Uterus (tissue), 4 donors: ENCODE measurements around the gene PSMA5. TPM values are rescaled to one million over a fixed set of nuclear protein-coding genes. Genes with fewer than 3 reads are reported as not detected.
A peak's percentile ranks its signal among the peaks of the same experiment; 100 is the strongest.

ENCODE experiments used
- DNase-seq, 2 donors: peaks; one replicate each; pipeline ENCODE4 v3.0.0-alpha.2; 2019 to 2020
- H3K27ac ChIP-seq, 2 donors: fragments of 200-600 bp; sonication (generic); 1 replicate in 1 of 2; 2 replicates in 1 of 2; pipeline ENCODE4 v1.5.1; 2016 to 2018
- H3K27me3 ChIP-seq, 2 donors: fragments of 200-600 bp; sonication (generic); one replicate each; pipeline ENCODE4 v1.5.1; 2018 to 2019; ENCODE audit warnings: control low read depth in 1 of 2
- H3K36me3 ChIP-seq, 2 donors: fragments of 200-600 bp; sonication (generic); one replicate each; pipeline ENCODE4 v1.5.1; 2019; ENCODE audit warnings: control low read depth in 1 of 2
- H3K4me1 ChIP-seq, 2 donors: fragments of 200-600 bp; sonication (generic); one replicate each; pipeline ENCODE4 v1.5.1; 2018 to 2019; ENCODE audit warnings: control low read depth in 1 of 2
- H3K4me3 ChIP-seq, 2 donors: fragments of 200-600 bp; sonication (generic); 1 replicate in 1 of 2; 2 replicates in 1 of 2; pipeline ENCODE4 v1.5.1; 2018 to 2019; ENCODE audit warnings: mild to moderate bottlenecking in 1 of 2
- H3K9me3 ChIP-seq, 2 donors: fragments of 200-600 bp; sonication (generic); one replicate each; pipeline ENCODE4 v1.5.1; 2019; ENCODE audit warnings: control low read depth in 1 of 2
- CTCF ChIP-seq, 4 experiments: fragments of 200-600 bp in 2 of 4; fragments of 450-650 bp in 2 of 4; sonication (generic) in 2 of 4; IDR thresholded peaks; one replicate each; pipeline ENCODE4 v1.5.1; 2016 to 2019; ENCODE audit warnings: antibody characterized with exemption in 4 of 4, mild to moderate bottlenecking in 2 of 4, moderate library complexity in 1 of 4
- POLR2A ChIP-seq, 2 donors: fragments of 450-650 bp; IDR thresholded peaks; one replicate each; pipeline ENCODE4 v1.6.1; 2016; ENCODE audit warnings: antibody characterized with exemption in 2 of 2, mild to moderate bottlenecking in 1 of 2, moderate library complexity in 1 of 2
- intact Hi-C: fragments of 100-400 bp; cut with DNase I; formaldehyde crosslinking; loops from one replicate; pipeline ENCODE4 v1.15.1; 2023; ENCODE audit warnings: low total_unique reads
- total RNA-seq, 4 donors: library from RNA; depleted of rRNA in 3 of 4; stranded (reverse); fragments of >200 nt in 3 of 4; gene quantifications; one replicate each; pipeline versions ENCODE4 v1.1.0 to v1.2.4, GENCODE V29; 2014 to 2023
- donor health status: DM: yes; HTN: yes; CAD: no.

The PSMA5 gene
- total RNA-seq, 4 donors from 2014 or later: 12.6 to 65.8 (median 40.7) TPM

- DNase-seq: no peak
- TF ChIP-seq CTCF (IDR thresholded peaks at IDR 0.05): no peak
- TF ChIP-seq POLR2A (IDR thresholded peaks at IDR 0.05): no peak
Measured at GRCh38 chr1:109433322-109433721, 7.1 kb upstream of the PSMA5 start.

GRCh38 chr1:109432336-109432735 is 6.1 kb upstream of the PSMA5 start:
- Histone ChIP-seq H3K9me3 (no peaks in the 10 kb centered on the region), H3K27ac (no peak overlapping the region), H3K4me3 (no peak overlapping the region), H3K27me3 (no peaks in the 10 kb centered on the region), H3K36me3 (no peaks in the 10 kb centered on the region), H3K4me1 (no peaks in the 10 kb centered on the region)
- TF ChIP-seq POLR2A (IDR thresholded peaks at IDR 0.05) (no peak), CTCF (IDR thresholded peaks at IDR 0.05) (no peak)
- intact Hi-C loops: no loop called here
- no peak for DNase-seq

More at GRCh38 chr1:109433322-109433721, 7.1 kb upstream of the PSMA5 start:
- Histone ChIP-seq H3K9me3 (no peaks in the 10 kb centered on the region), H3K27ac (no peak overlapping the region), H3K36me3 (no peaks in the 10 kb centered on the region), H3K4me3 (no peak overlapping the region), H3K27me3 (no peaks in the 10 kb centered on the region), H3K4me1 (no peaks in the 10 kb centered on the region)
- intact Hi-C loops: no loop called here

GRCh38 chr1:109427171-109427467 is 871 bp upstream of the PSMA5 start:
- DNase-seq: no peak
- no peaks in the 10 kb centered on the region for H3K27me3 ChIP-seq
- no peaks in the 10 kb centered on the region for H3K9me3 ChIP-seq
- TF ChIP-seq POLR2A (IDR thresholded peaks at IDR 0.05): no peak
- TF ChIP-seq CTCF (IDR thresholded peaks at IDR 0.05): no peak
- intact Hi-C loops: loop anchor here (10.0 kb wide), 1 partner anchor 58 kb away; the partner anchor contains the start of gene ATXN7L2
- H3K36me3 ChIP-seq: no peaks in the 10 kb centered on the region
- H3K4me3 ChIP-seq: peak overlapping the region; percentile 80 to 90
- peaks cover 0 to 16% of the 10 kb centered on the region in 2 donors for H3K4me1 ChIP-seq
- H3K27ac ChIP-seq: peak overlapping the region; percentile 70 to 86

GRCh38 chr1:109425391-109426280 is 612 bp downstream of the PSMA5 start:
- H3K4me1 ChIP-seq: peaks cover 0 to 16% of the 10 kb centered on the region in 2 donors
- no peaks in the 10 kb centered on the region for H3K36me3 ChIP-seq
- intact Hi-C loops: loop anchor here (10.0 kb wide), 1 partner anchor 59 kb away; the partner anchor contains the start of gene ATXN7L2
- peak overlapping the region; percentile 64 to 86 for H3K27ac ChIP-seq
- DNase-seq: no peak
- H3K4me3 ChIP-seq: peak overlapping the region; percentile 80 to 90
- H3K27me3 ChIP-seq: no peaks in the 10 kb centered on the region
- H3K9me3 ChIP-seq: no peaks in the 10 kb centered on the region
- TF ChIP-seq POLR2A (IDR thresholded peaks at IDR 0.05): no peak
- no peak for TF ChIP-seq CTCF (IDR thresholded peaks at IDR 0.05)

- Histone ChIP-seq H3K36me3 (no peaks in the 10 kb centered on the region), H3K27me3 (no peaks in the 10 kb centered on the region), H3K4me1 (peaks cover 0 to 16% of the 10 kb centered on the region in 2 donors), H3K4me3 (no peak overlapping the region), H3K27ac (no peak overlapping the region), H3K9me3 (no peaks in the 10 kb centered on the region)
- DNase-seq: no peak
- intact Hi-C loops: loop anchor here (10.0 kb wide), 1 partner anchor 61 kb away; the partner anchor contains the start of gene ATXN7L2
- no peak for TF ChIP-seq CTCF (IDR thresholded peaks at IDR 0.05)
- TF ChIP-seq POLR2A (IDR thresholded peaks at IDR 0.05): no peak
Measured at GRCh38 chr1:109423498-109423897, 2.8 kb downstream of the PSMA5 start.
